NCI-H524 (cell line): Measurements from ENCODE around the gene XPNPEP3.
"Not testable (repeated sequence)": the region's sequence is repeated elsewhere in the genome, so short reads cannot be mapped to it uniquely, and the experiment has no call there.

ENCODE experiments used
- DNase-seq, 2 experiments: peaks; one replicate each; lab custom pipeline; 2025; lab: John Stamatoyannopoulos, UW

XPNPEP3 gene

DNA sequence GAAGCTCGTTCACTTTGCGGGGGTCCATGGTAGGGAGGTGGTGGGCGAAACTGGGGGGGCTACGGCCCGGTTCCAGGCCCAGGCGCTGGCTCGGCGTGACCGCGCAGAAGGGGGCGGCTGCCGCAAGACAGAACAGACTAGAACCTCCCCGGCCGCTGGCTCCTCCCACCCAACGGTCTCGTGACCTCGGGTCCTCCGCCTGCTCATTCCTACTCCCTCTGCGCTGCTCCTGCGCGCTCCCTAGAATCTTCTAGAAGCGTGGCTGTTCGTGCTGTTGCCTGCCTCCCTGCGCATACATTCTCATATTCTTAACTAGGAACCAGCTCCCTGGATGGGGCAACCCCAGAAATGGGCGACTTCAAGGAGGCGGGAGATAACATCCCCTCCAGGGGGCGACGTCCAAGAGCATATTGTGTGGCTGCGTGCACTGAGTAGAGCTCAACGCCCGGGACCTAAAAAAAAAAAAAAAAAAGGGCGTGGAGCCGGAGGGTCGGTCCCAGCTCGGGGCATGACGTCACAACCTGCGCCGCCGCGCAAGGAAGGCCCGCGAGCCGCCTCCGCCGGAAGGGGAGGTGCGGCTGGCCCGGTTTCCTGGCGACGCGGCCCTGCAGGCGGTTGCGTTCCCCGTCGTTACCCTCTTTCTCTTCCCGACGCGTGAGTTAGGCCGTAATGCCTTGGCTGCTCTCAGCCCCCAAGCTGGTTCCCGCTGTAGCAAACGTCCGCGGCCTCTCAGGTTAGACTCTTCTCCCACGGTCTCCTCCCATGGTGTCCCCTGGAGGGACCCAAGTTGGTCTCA, at the start of gene XPNPEP3, which contains the start of gene ST13:
Gene XPNPEP3, plus strand, starts transcription at position 636 of the 796 bp plus-strand sequence. Its CDS starts 34 bp downstream, at position 670.
Gene ST13, minus strand, starts transcription at position 127 of the 796 bp plus-strand sequence. Its CDS starts 99 bp downstream, at position 28.
- DNase-seq = peak; percentile 97

- no peak for DNase-seq
Observed at GRCh38 chr22:40808018-40808841, 48.7 kb upstream of the XPNPEP3 start.

GRCh38 chr22:40813912-40814315, 43.0 kb upstream of the XPNPEP3 start:
- no peak for DNase-seq

- DNase-seq = no peak
Observed at GRCh38 chr22:40817737-40818136, 39.2 kb upstream of the XPNPEP3 start.

DNA sequence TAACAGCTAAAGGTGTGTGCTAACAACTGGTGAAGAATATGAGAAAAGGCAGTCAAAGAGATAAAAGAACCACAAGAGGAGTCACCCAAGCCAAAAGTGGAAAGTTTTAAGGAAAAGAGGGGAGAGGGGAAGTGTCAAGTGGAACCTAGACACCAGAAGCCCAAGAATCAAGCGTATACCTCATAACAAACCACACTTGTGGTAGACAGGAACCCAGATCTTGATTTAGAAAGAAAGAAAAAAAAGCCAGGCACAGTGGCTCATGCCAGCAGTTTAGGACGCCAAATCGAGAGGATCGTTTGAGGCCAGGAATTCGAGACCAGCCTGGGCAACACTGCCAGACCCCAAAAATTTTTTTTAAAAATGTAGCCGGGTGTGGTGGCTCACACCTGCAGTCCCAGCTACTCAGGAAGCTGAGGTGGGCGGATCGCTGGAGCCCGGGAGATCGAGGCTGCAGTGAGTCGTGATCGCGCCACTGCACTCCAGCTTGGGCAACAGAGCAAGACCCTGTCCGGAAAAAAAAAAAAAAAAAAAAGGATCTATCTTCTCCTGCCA, 38.7 kb upstream of the XPNPEP3 start:
- no peak for DNase-seq

GRCh38 chr22:40818747-40819598, 38.0 kb upstream of the XPNPEP3 start, which contains the start of gene SLC25A17:
SLC25A17 (minus strand) TSS chr22:40819346; CDS start chr22:40819248, 98 bp downstream.
- DNase-seq = peak; percentile 72 to 89

- peak; percentile 23 to 66 for DNase-seq
Observed at GRCh38 chr22:40819599-40820140, 37.3 kb upstream of the XPNPEP3 start.

GRCh38 chr22:40823426-40823825, 33.5 kb upstream of the XPNPEP3 start:
- DNase-seq = no peak

GRCh38 chr22:40826292-40826691, 30.7 kb upstream of the XPNPEP3 start:
- not testable (repeated sequence) for DNase-seq

DNA sequence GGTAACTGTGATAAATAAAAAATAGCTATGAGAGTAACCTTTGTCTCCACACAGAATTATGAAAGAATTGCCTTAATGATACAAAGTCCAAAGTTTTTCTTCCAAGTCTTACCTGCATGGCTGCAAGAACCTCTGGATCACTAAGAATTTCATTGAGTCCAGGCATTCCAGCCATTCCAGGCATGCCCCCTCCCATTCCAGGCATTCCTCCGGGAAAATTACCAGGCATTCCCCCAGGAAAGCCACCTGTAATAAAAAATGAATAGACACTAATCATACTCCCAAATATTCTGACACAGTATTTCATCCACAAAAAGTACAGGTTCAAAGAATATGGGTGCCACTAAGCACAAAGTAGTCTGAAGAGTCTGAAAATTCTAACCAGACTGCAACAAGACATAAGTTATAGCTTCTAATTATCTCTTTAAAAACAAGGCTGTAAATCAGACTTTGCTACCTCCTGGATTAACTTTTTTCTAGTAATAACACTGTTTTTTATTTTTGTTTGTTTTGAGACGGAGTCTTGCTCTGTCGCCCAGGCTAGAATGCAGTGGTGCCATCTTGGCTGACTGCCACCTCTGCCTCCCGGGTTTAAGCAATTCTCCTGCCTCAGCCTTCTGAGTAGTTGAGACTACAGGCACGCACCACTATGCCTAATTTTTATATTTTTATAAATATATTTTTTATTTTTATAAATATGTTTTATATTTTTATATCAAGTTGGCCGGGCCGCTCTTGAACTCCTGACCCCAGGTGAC, 29.8 kb upstream of the XPNPEP3 start:
- no peak for DNase-seq

DNA sequence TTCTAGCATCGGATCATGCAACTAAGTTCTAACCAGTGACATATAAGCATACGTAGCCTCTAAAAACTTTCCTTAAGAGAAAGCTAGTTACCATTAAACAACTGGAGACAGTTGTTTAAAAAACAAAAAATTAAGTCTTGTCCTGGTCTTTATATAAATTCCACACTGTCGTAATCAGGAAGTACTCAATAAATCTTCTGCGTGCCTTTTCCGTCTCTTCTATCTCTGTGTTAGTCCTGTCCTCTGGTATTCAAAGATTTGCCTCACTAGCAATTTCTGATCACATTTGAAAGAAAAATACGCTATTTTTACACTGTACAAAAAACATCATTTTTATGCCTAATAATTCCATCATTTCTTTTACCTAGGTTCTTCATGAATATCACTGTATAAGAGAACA, 27.8 kb upstream of the XPNPEP3 start:
- no peak for DNase-seq

DNA sequence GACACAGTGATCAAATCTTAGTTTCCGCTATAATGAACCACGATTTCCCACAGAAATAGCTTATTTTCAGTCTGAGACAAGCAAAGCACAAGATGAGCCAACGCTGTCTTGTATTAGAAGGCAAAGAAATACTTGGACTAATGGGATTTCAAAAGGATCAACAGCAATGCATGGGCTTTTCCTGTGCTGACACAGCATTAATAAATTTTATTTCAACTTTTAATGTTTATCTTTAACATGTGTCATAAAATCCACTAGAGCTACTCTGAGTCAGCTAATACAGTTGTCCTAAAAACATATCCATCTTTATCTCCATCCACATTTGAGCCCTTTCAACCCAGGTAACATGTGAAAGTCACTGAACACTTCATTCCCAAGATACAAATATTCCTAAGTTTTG, 22.3 kb upstream of the XPNPEP3 start:
- DNase-seq = no peak

GRCh38 chr22:40838486-40838885, 18.5 kb upstream of the XPNPEP3 start:
- DNase-seq = no peak

GRCh38 chr22:40844951-40845350, 12.0 kb upstream of the XPNPEP3 start:
- DNase-seq = no peak

- not testable (repeated sequence) for DNase-seq
Observed at GRCh38 chr22:40845816-40846215, 11.1 kb upstream of the XPNPEP3 start.

DNA sequence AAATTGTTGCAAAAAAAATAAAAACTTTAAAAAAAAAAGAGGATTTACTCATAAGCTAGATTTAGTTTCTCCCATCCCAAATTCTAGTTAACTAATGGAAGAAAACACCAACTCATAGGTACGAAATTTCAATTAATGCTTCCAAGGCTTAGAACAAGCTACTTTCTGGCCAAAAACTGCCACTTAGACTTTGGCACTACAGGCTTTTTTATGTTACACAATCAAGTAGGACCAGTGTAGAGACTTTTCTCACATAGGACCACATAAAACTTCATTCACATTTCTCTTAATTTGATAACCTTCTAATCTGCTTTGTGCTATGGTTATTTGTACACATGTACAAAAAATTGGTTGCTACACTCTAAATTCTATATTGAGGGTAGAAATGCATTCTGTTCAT, 3.6 kb upstream of the XPNPEP3 start:
- no peak for DNase-seq

- peak in 1 of 2 experiments; percentile 52 for DNase-seq
Observed at GRCh38 chr22:40853961-40854360, 3.0 kb upstream of the XPNPEP3 start.

DNA sequence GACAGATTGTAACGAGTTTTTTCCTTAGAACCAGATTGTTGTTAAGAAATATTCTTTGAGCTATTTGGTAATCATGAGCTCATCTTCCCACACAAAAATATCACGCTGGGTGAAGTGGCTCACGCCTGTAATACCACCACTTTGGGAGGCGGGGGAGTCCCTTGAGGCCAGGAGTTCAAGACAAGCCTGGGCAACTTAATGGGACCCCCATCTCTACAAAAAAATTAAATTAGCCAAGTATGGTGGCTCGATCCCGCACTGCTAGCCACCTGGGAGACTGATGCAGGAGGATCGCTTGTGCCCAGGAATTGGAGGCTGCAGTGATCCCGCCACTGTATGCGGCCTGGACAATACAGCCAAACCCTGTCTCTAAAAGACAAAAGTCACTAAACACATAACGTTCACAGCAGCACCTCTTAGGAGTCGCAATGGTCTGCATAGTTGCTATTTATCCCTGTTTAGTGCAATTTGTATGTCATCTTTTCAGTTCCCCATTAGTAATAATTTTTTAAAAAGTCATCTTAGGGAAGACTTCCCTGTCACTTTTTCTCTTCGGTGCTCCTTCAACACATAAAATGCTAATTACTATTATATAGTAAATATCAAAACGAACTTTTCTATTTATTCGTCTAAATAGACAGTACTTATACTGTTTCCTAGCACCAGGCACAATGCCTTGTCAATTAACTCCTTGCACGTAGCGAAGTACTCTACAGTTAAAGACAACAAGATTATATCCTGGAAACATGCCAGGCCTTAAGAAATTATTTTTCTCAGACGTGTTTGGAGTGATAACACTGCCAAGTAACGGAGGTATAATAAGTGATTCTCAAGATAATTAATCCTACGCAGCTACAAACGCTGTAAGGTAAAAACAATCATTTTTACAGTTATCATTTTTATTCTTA, 1.6 kb upstream of the XPNPEP3 start:
- peak in 1 of 2 experiments; percentile 31 for DNase-seq

DNA sequence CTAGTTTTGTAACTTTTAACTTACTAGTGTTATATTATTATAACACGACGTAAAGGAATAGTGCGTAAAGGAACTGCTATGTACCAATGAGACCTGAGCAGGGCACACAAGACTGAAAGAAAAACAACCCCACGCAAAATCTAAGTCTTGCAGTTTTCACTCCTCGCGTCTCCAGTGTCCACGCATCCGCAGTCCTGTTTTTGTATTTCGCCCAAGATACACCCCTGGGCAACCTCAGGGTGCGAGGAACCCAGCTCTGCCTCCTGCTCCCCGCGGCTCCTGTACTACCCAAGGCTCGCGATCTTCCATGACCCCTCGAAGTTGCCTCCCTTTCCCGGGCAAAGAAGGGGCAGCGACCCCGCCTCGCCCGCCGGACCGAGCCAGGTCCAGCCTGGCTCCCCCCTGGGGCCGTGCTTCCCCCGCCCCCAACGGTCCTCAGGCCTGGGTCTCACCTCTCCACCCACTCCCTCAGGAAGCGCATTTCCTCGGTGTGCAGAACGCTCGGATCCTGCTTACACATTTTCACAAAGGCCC, 902 bp upstream of the XPNPEP3 start:
- peak; percentile 38 to 41 for DNase-seq
